Activated CD8-positive, alpha-beta memory T cell treated with anti-CD3 and anti-CD28 coated beads, Interleukin-2, amount 50 U/mL, for 1 hour (primary cell): ENCODE measurements around the gene HK1.

Experiments
- DNase-seq: peaks from one replicate; pipeline ENCODE4 v3.0.0-alpha.2; 2020; ENCODE audit errors: extremely low read depth

HK1 gene

DNA sequence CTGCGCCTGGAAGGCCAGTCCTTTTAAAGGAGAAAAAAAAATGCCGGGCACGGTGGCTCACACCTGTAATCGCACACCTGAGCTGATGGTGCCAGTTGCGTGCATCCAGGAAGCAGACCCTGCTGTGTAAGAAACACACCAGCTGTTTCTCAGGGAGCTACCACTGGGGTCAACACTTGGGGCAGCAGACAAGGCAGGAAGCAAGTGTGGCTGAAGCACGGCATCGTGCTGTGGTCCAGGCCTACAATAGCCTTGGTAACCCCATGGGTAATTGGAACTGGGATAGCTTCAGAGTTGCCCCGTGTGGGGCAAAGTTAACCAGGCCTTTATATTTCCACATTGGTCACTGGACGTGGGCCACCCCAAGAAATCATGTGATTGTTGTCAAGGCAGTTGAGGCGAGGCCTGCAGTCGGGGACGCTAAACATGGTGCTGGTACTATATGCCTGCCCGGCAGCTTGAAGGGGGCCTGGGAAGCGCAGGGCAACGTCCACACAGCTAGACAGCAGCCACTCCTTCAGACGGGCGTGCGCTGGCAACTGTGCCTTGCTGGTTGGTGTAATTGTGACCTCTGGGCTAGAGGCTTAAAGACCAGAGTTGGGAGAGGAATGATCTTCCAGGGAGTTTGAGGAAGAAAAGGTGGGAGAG, 140.9 kb downstream of the HK1 start:
- DNase-seq = no peak

DNA sequence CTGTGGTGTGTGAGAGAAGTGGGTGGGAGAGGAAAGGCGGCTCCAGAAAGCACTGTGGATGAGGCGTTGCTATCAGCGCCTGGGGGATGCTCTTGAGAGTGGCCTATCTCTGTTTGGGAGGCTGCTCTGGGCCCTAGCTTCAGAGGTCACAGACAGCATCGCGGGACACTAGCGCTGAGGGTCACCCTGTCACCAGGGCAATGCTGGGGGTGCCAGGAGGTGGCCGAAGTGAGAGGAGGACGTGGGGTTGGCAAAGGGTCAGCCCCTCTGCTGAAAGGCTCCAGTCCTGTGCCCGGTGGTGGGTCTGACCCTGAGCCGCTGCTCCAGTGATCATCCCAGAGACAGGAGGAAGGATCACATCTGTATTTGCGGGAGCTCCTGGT, 141.4 kb downstream of the HK1 start:
- no peak for DNase-seq

DNA sequence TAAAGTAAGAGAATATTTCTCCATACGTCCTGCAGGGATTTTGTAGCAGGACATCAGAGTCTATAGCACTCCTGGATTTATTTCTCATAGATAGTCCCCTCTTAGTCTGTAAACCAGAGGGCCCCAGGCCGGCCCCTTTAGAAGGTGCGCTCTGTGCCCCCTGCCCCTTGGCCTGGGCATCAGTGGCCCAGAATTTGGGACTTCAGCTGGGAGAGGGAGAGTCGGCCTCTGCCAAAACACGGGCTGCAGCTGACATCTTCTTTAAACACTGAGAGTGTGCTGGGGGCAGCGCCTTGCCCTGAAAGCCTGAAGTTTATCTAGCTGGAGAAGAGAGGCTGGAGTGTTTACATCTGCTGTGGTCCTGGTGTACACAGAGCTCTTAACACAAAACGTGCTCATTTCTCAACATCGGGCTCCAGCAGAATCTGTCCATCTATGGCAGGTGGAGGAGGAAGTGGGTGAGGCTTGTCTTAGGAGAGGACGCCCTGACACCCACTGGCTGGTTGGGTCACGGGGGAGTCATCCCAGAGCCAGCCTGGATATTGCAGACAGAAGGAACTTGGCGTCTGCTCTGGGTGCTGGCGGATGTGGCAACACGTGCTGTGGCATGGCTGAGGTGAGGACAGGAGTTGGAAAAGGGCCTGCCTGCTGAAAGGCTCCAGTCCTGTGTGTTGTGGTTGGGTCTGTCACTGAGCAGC, 143.5 kb downstream of the HK1 start:
- DNase-seq = no peak

DNA sequence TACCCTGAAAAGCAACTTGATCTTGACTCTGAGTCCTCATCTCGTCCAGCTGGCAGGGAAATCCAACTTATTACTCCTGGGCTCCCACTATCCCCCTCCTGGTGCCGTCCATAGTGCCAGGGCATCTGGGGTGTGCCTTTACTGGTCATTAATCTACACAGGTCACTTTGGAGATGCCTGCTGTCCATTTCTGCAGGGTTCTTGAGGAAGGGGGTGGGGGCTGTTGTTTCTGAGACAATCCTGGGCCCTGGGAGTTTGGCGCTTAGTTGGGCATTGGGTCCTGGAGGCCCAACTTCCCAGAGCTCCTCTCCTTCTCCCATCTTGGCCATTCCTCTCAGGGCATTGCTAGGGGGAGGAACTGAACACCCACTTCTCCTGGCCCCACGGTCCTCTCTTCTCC, 144.4 kb downstream of the HK1 start:
- DNase-seq = no peak

DNA sequence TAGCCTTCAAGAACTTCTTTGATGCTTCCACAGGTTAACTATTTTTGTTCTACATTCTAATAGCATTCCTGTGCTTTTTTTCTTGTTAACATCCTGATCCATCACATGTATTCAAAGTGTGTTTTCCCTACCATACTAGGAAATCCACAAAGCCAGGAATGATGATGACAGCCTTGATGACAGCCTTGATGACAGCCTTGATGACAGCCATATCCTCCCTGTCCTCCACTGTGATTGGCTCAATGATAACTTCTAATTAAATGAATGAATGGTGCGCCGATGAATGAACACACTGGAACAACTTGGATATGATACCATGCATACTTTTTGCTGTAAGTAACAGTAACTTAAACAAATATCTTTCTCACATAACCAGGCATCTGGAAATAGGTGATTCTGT, 146.7 kb downstream of the HK1 start:
- no peak for DNase-seq

DNA sequence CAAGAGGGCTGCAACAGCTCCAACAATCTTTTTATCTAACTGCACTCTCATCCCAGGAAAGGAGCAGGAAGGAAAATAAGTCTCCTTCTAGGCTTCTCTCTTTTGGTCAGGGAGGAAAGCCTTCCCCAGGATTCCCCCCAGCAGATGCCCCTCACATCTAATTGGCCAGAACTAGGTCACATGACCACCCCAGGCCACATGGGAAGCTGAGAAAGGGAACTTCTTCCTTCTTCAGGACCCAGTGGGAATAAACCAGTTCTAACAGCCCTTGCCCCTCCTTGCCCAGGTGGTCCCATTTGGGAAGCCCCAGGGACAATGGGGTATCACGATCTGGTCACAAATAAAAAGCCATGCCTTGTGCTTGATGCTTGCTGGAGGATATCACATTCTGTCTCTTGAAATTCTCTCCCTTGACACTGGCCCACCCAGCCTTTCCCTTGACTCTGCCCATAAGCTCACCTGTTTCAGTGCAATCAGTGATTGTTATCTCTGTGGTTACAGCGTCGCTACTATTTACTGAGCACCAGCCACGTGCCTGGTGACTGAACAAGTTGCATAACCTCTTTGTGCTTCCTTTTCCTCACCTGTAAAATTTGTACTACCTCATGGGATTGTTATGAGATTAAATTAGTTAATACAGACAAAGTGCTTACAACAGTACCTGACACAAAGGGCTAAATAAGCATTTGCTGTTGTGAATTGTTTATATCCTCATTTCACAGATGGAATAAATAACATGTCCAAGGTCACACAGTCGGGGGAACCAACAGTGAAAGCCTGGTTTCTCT, 147.4 kb downstream of the HK1 start:
- DNase-seq = no peak

DNA sequence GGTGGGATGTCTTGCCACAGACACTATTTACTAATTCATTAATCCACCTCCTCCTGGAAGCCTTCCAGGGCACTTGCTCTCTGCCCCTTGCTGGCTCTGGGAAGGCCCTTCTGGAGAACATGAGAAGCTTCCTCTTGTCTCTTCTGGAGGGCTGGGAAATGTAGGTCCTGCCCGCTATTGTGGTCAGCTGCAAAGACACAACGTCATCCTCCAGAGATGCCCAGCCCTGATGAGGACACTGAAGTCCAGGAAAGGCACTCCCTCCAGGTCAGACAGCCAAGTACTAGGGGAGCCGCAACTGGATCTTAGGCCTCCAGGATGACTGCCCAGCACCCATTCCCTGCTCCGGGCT, 148.1 kb downstream of the HK1 start:
- no peak for DNase-seq

DNA sequence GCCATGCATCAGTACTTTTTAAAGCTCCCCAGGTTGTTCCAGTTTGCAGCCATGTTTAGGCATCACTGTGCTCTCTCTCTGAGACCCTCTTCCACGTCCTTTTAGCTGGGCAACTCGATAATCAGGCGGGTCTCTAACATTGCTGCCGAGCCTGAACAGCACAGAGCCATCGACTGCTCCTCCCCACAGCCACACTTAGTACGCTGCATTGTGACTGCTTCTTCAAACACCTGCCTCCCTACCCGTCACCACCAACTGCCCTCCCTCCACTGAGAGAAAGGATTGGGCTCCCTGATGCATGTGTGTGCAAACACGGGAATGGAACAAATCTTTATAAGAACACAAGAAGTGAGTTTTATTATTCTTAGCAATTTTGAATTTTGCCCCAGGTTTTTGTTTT, 149.9 kb downstream of the HK1 start:
- DNase-seq = no peak

DNA sequence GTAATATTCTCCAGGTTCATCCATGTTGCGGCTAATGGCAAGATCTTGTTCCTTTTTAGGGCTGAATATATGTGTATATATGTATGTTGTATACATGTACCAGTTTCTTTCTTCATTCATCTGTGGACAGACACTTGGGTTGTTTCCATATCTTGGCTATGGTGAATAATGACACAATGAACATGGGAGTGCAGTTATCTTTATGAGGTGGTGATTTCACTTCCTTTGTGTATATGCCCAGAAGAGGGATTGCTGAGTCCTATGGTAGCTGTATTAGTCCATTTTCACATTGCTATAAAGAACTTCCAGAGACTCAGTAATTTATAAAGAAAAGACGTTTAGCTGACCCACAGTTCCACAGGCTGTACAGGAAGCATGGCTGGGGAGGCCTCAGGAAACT, 155.9 kb downstream of the HK1 start:
- DNase-seq = no peak

DNA sequence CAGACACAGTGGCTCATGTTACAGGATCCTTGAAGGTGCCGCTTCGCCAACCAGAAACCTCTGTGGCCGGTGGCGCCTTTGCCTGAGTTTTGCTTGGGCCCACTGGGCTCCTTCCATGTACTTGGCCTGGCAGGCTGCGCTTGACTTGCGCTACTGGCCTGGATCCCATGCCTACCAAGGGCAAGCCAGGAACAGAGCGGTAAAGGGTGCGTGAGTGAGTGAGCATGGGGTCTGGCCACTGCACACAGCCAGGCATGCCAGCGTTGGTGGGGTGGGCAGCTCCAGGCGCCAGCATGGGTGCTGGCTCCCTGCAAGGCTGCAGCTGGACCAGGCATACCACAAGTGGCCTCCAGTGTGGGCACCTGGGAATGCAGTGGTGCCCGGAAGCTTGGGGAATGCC, 156.6 kb downstream of the HK1 start:
- DNase-seq = no peak

DNA sequence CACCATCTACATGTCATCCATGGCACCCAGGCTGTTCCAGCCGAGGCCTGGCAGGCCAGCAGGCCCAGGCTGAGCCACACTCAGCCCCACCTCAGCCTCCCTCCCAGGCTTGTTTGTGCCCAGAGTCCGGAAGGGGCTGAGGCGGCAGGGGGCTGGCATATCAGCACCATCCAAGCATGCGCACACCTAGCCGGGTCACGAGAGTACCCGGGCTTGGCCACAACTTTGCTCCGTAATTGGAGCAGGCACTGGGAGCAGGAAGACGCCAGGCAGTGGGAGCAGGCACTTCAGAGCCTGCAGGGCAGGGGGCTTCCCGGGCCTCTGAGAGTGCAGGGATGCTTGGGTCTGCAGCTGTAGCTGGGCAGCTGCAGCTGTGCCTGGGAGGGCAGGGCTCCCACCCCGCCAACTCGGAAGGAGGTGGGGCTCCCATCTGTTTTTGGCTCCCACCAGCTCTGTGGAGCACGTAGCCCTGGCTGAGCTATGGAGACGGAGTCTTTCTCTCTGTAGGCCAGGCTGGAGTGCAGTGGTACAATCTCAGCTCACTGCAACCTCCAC, 157.7 kb downstream of the HK1 start:
- no peak for DNase-seq

DNA sequence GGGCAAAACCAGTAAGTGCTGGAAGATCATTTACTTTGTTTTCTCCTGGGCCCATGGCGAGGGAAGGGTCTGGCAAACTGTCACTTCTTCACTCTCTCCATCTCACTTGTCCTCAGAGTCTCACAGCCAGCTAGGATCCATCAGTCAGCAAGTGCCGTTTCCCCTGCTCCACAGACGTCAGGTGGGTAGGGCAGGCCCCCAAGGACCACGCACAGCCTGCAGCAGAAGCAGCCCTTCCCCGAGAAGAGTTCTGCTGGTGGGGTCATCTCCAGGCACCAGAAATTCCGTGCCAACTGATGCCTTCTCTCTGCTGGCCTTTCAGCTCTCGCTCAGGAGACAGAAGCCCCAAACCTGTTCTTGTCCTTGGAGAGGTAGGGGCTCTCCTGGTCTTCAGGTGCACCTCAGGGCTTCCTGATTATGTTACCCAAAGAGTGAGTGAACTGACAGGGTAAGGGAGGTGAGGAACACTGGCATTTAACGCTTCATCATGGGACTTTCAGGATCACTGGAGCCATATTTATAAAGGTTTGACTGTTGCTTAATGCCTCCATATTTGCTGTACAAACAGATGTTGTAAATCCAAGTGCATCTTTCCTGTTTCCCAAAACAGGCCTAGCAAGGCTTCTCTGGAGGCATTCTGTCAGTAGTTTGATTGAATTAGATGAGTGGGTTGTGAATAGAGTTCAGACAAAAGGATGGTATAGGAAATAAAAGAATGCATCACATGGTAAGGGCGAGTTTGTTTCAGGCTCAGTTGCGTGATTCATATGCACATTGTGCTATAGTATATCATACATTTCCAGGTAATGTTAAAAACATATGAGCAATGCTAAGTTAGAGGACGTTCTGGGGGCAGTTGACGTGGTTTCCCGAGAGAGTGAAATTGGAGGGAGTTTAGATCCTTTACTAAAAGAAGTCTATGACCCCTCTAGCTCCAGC, 159.3 kb downstream of the HK1 start:
- no peak for DNase-seq

DNA sequence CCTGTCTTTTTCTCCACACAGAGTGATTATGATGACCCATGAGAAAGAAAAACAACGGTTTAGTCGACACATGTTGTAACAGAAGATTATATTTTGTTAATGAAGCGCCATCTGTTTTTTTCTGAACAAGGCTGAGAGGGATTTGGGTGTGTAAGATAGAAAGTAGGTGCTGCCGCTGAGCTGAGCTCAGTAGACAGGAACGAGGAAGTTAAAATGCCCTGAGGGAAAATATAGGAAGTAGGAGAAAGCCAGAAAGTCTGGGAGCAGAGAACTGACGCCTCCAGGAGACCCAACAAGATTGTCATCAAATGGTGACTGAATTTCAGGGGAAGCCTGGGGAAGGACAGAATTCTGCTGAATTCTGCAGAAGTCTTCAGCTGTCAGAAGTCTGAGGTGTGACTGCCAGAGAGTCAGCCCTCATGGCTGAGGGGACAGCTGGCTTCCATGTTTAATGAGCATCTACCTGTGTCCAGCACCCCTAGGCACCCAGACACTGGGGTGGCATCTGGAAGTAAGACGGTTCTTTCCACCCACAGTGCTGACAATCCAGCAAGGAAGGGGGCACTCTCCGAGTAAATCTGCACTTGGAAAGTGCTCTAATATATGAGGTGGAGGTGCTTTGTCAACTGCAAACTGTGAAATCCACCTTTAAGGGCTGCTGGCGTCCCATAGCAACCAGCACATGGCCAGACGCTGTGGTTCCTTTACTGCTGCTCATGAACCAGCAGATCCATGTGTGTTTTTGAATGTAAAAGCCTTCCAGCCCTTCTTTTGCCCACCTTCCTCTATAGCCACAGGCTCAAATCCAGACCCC, 160.4 kb downstream of the HK1 start:
- no peak for DNase-seq

DNA sequence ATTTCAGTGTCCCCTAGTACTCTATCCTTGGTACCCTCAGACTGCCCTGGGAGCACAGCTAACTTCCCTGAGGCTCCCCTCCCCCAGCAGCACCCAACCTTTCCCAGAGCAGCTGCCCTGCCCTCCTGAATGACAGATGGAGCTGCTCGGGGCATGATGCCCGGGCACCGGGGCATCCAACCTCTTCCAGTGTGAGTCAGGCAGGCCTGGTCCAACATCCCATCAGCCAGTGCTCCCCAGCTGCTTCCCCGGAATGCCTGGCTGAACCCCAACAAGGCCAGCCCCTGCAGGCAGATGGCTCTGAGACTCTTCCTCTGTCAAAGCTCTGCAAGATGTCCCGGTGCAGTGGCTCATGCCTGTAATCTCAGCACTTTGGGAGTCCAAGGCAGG, 161.0 kb downstream of the HK1 start:
- DNase-seq = no peak

DNA sequence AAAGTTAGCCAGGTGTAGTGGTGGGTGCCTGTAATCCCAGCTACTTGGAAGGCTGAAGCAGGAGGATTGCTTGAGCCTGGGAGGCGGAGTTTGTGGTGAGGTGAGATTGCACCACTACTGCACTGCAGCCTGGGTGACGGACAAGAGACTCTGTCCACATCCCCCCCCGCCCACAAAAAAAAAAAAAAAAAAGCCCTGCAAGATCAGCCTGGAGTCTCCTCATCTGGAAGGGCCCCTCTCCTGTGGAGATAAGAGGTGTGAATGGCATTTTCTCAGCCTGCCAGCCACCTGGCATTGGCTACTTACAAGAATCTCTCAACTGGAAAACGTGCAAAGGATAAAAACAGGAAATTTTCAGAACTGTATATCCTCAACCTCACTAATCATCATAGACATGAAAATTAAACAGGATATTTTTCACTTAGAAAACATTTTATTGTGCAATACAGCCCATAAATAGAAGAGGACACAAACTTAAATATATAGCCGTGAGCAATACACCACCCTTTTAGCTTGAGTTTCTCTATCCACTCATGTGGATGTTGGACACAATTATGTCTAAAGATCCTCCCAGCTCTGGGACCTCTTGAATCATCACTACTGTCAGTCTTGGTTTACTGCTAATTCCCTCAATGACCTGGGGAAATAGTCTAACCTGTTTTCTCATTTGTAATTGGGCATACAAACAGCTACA, 161.7 kb downstream of the HK1 start:
- DNase-seq = no peak

DNA sequence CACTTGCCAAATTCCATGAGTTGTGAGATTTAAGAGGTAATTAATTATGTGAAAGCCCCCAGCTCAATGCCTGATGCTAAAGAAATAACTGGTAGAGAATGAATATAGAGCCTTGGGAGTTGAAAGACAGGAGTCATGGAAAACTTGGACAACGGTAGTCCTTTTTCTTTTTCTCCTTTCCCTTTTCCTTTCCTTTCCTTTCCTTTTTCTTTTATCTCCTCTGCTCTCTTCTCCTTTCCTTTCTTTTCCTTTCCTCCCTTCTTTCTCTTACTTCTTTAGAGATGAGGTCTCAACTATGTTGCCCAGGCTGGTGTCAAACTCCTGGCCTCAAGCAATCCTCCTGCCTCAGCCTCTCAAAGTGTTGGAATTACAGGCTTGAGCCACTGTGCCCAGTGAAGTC, 165.1 kb downstream of the HK1 start:
- no peak for DNase-seq

DNA sequence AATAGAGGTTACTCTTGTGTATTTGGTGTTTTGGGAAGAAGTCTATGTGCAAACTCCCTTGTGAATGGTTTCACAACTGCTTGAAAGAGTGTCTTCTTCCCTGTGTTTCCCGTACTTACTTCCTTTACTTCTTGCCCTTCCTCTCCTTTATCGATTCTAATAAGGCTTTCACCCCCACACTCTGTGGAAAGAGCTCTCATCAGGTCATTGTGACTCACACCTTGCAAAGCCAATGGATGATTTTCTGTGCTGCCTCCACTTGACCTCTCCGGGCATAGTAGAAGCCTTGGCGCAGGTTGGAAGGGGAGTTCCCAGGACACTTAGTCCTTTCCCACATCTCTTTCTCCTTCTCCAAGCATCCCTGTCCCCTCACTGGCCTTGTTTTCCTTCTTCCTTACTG, 166.7 kb downstream of the HK1 start:
- no peak for DNase-seq

DNA sequence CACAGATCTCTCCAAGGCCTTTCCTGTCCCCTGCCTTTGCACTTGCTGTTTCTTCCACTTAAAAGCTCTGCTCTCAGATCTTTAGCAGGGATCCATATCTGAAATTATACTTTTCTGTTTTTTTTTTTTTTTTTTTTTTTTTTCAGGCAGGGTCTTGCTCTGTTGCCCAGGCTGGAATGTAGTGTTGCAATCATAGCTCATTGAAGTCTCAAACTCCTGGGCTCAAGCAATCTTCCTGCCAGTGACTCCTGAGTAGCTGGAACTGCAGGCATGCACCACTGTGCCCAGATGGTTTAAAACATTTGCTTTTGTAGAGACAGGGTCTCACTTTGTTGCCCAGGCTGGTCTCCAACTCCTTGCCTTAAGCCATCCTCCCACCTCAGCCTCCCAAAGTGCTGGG, 167.9 kb downstream of the HK1 start:
- DNase-seq = no peak

DNA sequence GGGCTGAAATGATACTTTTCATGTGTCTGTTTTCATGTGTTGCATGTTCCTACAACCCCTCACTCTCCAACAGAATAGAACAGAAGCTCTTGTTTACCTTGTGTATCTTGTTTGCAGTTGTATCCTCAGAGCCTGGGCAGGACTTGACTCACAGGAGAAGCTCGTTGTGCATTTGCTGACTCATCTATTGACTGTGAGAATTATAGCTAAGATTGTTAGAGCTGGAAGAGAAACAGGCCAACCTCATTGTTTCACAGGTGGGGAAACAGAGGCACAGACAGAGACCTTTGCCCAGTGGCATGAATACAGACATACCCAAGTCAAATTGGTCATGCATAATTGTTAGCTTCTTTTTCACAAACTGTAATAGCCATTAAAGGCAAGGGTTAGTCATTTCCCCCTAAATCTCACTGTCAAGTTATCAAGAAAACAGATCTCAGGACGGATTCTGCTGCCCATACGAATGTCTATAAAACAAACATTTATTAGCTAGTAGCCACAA, 168.4 kb downstream of the HK1 start:
- no peak for DNase-seq

DNA sequence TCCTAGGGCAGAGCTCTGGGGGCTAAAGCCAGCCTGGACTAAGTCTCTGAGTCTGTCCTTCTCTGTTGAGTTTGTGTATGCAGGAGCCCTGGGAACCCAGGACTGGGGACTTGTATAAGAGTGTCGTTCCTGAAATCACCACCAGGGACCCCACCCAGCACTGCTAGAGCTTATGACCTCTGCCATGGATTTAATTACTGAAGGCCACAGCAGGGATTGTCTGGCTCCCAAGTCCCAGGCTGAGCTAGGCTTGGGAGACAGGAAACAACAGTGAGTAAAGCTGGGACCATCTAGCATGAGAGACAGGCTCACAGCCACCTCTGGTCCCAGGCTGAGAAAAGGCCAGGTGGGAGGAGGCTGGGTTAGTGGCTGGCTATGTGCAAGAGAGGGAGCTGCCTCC, 171.5 kb downstream of the HK1 start:
- DNase-seq = no peak
